ENCODE measurements around the gene LRRD1. TPM values are rescaled to one million over a fixed set of nuclear protein-coding genes. Genes with fewer than 3 reads are reported as not detected.

Gene LRRD1
- total RNA-seq, 2 donors from 2014 or later: 0.81 TPM; not detected in 1

- Histone ChIP-seq H3K4me1 (ENCODE audit: control insufficient read depth in 1 of 2, low read depth in 2 of 2) (no peaks in the 10 kb centered on the region), H3K36me3 (peaks cover 45% of the 10 kb centered on the region), H3K27ac (no peak overlapping the region), H3K4me3 (no peak overlapping the region), H3K9me3 (no peaks in the 10 kb centered on the region), H3K27me3 (replicated peaks; ENCODE audit: insufficient read depth) (no peaks in the 10 kb centered on the region)
- TF ChIP-seq CTCF (IDR thresholded peaks at IDR 0.05): no peak
- ATAC-seq (ENCODE audit: insufficient number of reproducible peaks, low FRiP score, low read depth) (no peak), DNase-seq (ENCODE audit: low spot score) (no peak)
Measured at GRCh38 chr7:92095380-92095779, 83.6 kb downstream of the LRRD1 start.

Other genes with a start within 250 kb of the LRRD1 start
- 10 to 100 TPM; 49.8 to 72.1 TPM for gene AKAP9, start 238.3 kb downstream of the LRRD1 start, total RNA-seq
- gene CYP51A1, start 44.7 kb downstream of the LRRD1 start, total RNA-seq: 10 to 100 TPM; 22.6 to 30.7 TPM
- 10 to 100 TPM; 83.1 to 98.8 TPM for gene KRIT1, start 66.8 kb upstream of the LRRD1 start, total RNA-seq
- 10 to 100 TPM; 33.3 to 37.1 TPM for gene ANKIB1, start 66.8 kb upstream of the LRRD1 start, total RNA-seq

Data from thoracic aorta (tissue), 2 donors.